SK-N-SH (cell line): ENCODE data around the gene CLK4.

Source experiments
- CHD2 ChIP-seq: fragments of 150-350 bp; IDR thresholded peaks from 2 replicates; pipeline ENCODE4 v1.6.1; 2018; ENCODE audit warnings: low read length; ENCODE audit not compliant: partially characterized antibody
- ELF1 ChIP-seq: IDR thresholded peaks from 2 replicates; pipeline ENCODE4 v1.4.0; 2012
- EP300 ChIP-seq, 2 experiments: IDR thresholded peaks; 2 replicates each; pipeline versions ENCODE4 v1.4.0 to v1.6.1; 2012; ENCODE audit warnings: borderline replicate concordance in 1 of 2, low read depth in 1 of 2, low read length in 1 of 2
- FOXM1 ChIP-seq: IDR thresholded peaks from 2 replicates; pipeline ENCODE4 v1.4.0; 2012; ENCODE audit warnings: low read depth, mild to moderate bottlenecking
- GABPA ChIP-seq: IDR thresholded peaks from 2 replicates; pipeline ENCODE4 v1.4.0; 2012; ENCODE audit warnings: low read depth, mild to moderate bottlenecking
- RFX5 ChIP-seq: IDR thresholded peaks from 2 replicates; pipeline ENCODE4 v1.6.1; 2012; ENCODE audit warnings: mild to moderate bottlenecking, improper control_type of control experiment, low read length
- SIN3A ChIP-seq: IDR thresholded peaks from 2 replicates; pipeline ENCODE4 v1.6.1; 2012; ENCODE audit warnings: low read depth, mild to moderate bottlenecking, low read length, moderate library complexity, borderline replicate concordance
- TCF12 ChIP-seq: IDR thresholded peaks from 2 replicates; pipeline ENCODE4 v1.4.0; 2012
- TF ChIP-seq, protein P1 (sequence below): IDR thresholded peaks from 2 replicates; pipeline ENCODE4 v1.6.1; 2012; ENCODE audit warnings: mild to moderate bottlenecking, low read depth, low read length, moderate library complexity
- TF ChIP-seq, protein P2 (sequence below): fragments of 200-600 bp; sonication (generic); IDR thresholded peaks from 2 replicates; pipeline ENCODE4 v1.6.1; 2017; ENCODE audit warnings: antibody characterized with exemption, mild to moderate bottlenecking, moderate library complexity

DNA sequence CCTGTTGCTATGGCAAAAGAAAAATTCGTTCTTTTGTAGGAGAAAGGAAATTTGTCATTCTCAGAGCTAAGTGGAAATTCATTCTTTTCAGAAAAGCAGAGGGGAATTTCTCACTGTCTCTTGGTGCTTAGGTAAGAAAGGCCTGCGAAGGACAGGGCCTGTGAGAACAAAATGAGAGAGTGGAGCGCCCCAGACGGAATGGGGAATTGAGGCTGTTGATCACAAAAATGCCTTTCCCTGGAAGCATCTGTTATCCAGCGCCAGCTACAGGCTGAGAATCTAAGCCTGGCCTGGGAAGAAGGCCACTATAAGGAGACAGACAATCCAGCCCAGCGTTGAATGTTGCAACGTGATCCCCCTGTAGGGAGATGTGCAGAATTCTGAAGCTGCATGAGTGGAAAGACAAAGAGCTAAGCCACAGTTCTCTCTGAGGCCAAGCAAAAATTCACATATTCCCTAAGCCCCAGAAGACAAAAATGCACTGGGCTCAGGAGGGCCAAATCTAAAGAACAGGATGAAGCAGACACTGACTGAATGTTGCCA, 44.8 kb upstream of the CLK4 start:
- TF ChIP-seq, protein P1, sequence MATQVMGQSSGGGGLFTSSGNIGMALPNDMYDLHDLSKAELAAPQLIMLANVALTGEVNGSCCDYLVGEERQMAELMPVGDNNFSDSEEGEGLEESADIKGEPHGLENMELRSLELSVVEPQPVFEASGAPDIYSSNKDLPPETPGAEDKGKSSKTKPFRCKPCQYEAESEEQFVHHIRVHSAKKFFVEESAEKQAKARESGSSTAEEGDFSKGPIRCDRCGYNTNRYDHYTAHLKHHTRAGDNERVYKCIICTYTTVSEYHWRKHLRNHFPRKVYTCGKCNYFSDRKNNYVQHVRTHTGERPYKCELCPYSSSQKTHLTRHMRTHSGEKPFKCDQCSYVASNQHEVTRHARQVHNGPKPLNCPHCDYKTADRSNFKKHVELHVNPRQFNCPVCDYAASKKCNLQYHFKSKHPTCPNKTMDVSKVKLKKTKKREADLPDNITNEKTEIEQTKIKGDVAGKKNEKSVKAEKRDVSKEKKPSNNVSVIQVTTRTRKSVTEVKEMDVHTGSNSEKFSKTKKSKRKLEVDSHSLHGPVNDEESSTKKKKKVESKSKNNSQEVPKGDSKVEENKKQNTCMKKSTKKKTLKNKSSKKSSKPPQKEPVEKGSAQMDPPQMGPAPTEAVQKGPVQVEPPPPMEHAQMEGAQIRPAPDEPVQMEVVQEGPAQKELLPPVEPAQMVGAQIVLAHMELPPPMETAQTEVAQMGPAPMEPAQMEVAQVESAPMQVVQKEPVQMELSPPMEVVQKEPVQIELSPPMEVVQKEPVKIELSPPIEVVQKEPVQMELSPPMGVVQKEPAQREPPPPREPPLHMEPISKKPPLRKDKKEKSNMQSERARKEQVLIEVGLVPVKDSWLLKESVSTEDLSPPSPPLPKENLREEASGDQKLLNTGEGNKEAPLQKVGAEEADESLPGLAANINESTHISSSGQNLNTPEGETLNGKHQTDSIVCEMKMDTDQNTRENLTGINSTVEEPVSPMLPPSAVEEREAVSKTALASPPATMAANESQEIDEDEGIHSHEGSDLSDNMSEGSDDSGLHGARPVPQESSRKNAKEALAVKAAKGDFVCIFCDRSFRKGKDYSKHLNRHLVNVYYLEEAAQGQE = no peak
- TF ChIP-seq, protein P2, sequence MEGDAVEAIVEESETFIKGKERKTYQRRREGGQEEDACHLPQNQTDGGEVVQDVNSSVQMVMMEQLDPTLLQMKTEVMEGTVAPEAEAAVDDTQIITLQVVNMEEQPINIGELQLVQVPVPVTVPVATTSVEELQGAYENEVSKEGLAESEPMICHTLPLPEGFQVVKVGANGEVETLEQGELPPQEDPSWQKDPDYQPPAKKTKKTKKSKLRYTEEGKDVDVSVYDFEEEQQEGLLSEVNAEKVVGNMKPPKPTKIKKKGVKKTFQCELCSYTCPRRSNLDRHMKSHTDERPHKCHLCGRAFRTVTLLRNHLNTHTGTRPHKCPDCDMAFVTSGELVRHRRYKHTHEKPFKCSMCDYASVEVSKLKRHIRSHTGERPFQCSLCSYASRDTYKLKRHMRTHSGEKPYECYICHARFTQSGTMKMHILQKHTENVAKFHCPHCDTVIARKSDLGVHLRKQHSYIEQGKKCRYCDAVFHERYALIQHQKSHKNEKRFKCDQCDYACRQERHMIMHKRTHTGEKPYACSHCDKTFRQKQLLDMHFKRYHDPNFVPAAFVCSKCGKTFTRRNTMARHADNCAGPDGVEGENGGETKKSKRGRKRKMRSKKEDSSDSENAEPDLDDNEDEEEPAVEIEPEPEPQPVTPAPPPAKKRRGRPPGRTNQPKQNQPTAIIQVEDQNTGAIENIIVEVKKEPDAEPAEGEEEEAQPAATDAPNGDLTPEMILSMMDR = no peak
- no peak for TF ChIP-seq TCF12
- TF ChIP-seq CHD2 = no peak
- TF ChIP-seq EP300 (IDR thresholded peaks at IDR 0.05; ENCODE audit: borderline replicate concordance in 1 of 2, low read depth in 1 of 2, low read length in 1 of 2) = no peak
- no peak for TF ChIP-seq FOXM1
- TF ChIP-seq SIN3A = no peak
- no peak for TF ChIP-seq RFX5
- TF ChIP-seq ELF1 = no peak
- TF ChIP-seq GABPA = no peak
